ENCODE results near the gene NINL. TPM values are rescaled to one million over a fixed set of nuclear protein-coding genes. Genes with fewer than 3 reads are reported as not detected.

NINL gene
- total RNA-seq, 4 donors from 2014 or later, result 4.7 to 9.7 (median 6.7) TPM

- no peak for DNase-seq (ENCODE audit: low spot score)
- TF ChIP-seq CTCF (IDR thresholded peaks at IDR 0.05), result no peak
- ATAC-seq (ENCODE audit: low FRiP score), result no peak
These were observed 101.0 kb downstream of the NINL start for GRCh38 chr20:25484224-25484846.

GRCh38 chr20:25483431-25484132 lies 101.7 kb downstream of the NINL start:
- no peak for TF ChIP-seq CTCF (IDR thresholded peaks at IDR 0.05)
- DNase-seq (ENCODE audit: low spot score) (no peak), ATAC-seq (ENCODE audit: low FRiP score) (no peak)

GRCh38 chr20:25481918-25482253 lies 103.4 kb downstream of the NINL start:
- TF ChIP-seq CTCF (IDR thresholded peaks at IDR 0.05), result no peak
- no peak for ATAC-seq (ENCODE audit: low FRiP score)
- DNase-seq (ENCODE audit: low spot score), result no peak

- TF ChIP-seq CTCF (IDR thresholded peaks at IDR 0.05), result no peak
- DNase-seq (ENCODE audit: low spot score), result no peak
- no peak for ATAC-seq (ENCODE audit: low FRiP score)
These were observed 104.0 kb downstream of the NINL start for GRCh38 chr20:25481235-25481917.

GRCh38 chr20:25480797-25481196 lies 104.5 kb downstream of the NINL start:
- TF ChIP-seq CTCF (IDR thresholded peaks at IDR 0.05), result no peak
- DNase-seq (ENCODE audit: low spot score), result no peak
- ATAC-seq (ENCODE audit: low FRiP score), result no peak

- ATAC-seq (ENCODE audit: low FRiP score), result no peak
- TF ChIP-seq CTCF (IDR thresholded peaks at IDR 0.05), result no peak
- no peak for DNase-seq (ENCODE audit: low spot score)
These were observed 105.2 kb downstream of the NINL start for GRCh38 chr20:25480156-25480555.

All from omental fat pad (tissue), 4 donors.